ENCODE measurements around the gene CDK17. TPM values are rescaled to one million over a fixed set of nuclear protein-coding genes. Genes with fewer than 3 reads are reported as not detected.
"Not testable (repeated sequence)": the region's sequence is repeated elsewhere in the genome, so short reads cannot be mapped to it uniquely, and the experiment has no call there.

The CDK17 gene
- total and polyA plus RNA-seq, 2 donors (not counting 1 experiment from before 2014, with no cell fraction given), result 15.6 to 87.8 TPM

DNA sequence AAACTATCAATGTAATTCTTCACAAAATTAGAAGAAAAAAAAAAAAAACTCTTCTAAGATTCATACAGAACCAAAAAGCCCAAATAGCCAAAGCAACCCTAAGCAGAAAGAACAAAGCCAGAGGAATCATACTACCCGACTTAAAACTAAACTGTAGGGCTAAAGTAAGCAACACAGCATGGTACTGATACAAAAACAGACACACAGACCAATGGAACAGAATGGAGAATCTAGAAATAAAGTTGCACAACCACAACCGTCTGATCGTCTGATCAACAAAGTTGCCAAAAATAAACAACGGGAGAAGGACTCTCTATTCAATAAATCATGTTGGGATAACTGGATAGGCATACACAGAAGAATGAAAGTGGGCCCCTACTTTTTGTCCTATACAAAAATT, 16.9 kb downstream of the CDK17 start:
- Mint-ChIP-seq H3K4me3 (no peak overlapping the region), H3K27ac (no peak overlapping the region), H3K27me3 (no peaks in the 10 kb centered on the region), H3K9me3 (ENCODE audit: insufficient read depth) (no peaks in the 10 kb centered on the region), H3K4me1 (peaks cover 64% of the 10 kb centered on the region)
- H2AFZ ChIP-seq (ENCODE audit: insufficient read depth, low read depth, low read length, poor library complexity, severe bottlenecking), result no peak overlapping the region
- H3K27me3 ChIP-seq (replicated peaks in 1 of 4; ENCODE audit: control extremely low read depth in 1 of 4, control insufficient read depth in 3 of 4, insufficient read depth in 4 of 4, low read length in 3 of 4), result no peaks in the 10 kb centered on the region
- H3K9me3 ChIP-seq (ENCODE audit: control extremely low read depth in 1 of 3, control insufficient read depth in 2 of 3, insufficient read depth in 1 of 3, low read length in 2 of 3), result peaks cover 0 to 8% (median 1%) of the 10 kb centered on the region in 3 donors
- no peak overlapping the region for H3K9ac ChIP-seq (ENCODE audit: low read length)
- WGBS (ENCODE audit: insufficient coverage), result no CpG with 5 or more reads among the region's 4 CpGs
- DNase-seq (no peak), ATAC-seq (ENCODE audit: low read depth) (no peak)
- ChIA-PET CTCF (no interaction called here), POLR2A (no interaction called here)
- no peak overlapping the region for H3K27ac ChIP-seq (ENCODE audit: low read length in 2 of 2)
- H3K4me2 ChIP-seq (replicated peaks; ENCODE audit: low read depth, low read length, poor library complexity, severe bottlenecking), result no peak overlapping the region
- H3K4me1 ChIP-seq (ENCODE audit: control insufficient read depth in 2 of 2, insufficient read depth in 2 of 2, low read length in 2 of 2), result peaks cover 20 to 23% of the 10 kb centered on the region in 2 donors
- peaks cover 99% of the 10 kb centered on the region for H3K79me2 ChIP-seq (ENCODE audit: control insufficient read depth, insufficient read depth, low read length)
- intact Hi-C loops (cut with micrococcal nuclease), result no loop called here
- H4K20me1 ChIP-seq (ENCODE audit: control insufficient read depth, insufficient read depth, low read length, poor library complexity, severe bottlenecking), result peaks cover 85% of the 10 kb centered on the region
- TF ChIP-seq, protein P1, sequence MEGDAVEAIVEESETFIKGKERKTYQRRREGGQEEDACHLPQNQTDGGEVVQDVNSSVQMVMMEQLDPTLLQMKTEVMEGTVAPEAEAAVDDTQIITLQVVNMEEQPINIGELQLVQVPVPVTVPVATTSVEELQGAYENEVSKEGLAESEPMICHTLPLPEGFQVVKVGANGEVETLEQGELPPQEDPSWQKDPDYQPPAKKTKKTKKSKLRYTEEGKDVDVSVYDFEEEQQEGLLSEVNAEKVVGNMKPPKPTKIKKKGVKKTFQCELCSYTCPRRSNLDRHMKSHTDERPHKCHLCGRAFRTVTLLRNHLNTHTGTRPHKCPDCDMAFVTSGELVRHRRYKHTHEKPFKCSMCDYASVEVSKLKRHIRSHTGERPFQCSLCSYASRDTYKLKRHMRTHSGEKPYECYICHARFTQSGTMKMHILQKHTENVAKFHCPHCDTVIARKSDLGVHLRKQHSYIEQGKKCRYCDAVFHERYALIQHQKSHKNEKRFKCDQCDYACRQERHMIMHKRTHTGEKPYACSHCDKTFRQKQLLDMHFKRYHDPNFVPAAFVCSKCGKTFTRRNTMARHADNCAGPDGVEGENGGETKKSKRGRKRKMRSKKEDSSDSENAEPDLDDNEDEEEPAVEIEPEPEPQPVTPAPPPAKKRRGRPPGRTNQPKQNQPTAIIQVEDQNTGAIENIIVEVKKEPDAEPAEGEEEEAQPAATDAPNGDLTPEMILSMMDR (IDR thresholded peaks at IDR 0.05), result no peak
- TF ChIP-seq EZH2 (IDR thresholded peaks at IDR 0.05; ENCODE audit: borderline replicate concordance, insufficient read depth, low read depth, low read length, poor library complexity, severe bottlenecking), result no peak
- H3K4me3 ChIP-seq (ENCODE audit: control extremely low read depth in 1 of 5, extremely low read depth in 1 of 5, insufficient read depth in 1 of 5, low read depth in 2 of 5, low read length in 4 of 5), result no peak overlapping the region
- no peaks in the 10 kb centered on the region for H3K36me3 ChIP-seq (replicated peaks in 1 of 2; ENCODE audit: control extremely low read depth in 1 of 2, control insufficient read depth in 1 of 2, extremely low read depth in 1 of 2, insufficient read depth in 2 of 2, low read length in 1 of 2)

- peaks cover 100% of the 10 kb centered on the region for H3K79me2 ChIP-seq (ENCODE audit: control insufficient read depth, insufficient read depth, low read length)
- H3K9me3 Mint-ChIP-seq (ENCODE audit: insufficient read depth); DNase-seq; H3K27me3 Mint-ChIP-seq; H3K4me3 ChIP-seq (ENCODE audit: control extremely low read depth in 1 of 5, extremely low read depth in 1 of 5, insufficient read depth in 1 of 5, low read depth in 2 of 5, low read length in 4 of 5); H3K27ac ChIP-seq (ENCODE audit: low read length in 2 of 2); CTCF ChIA-PET; H3K27ac Mint-ChIP-seq; H3K4me3 Mint-ChIP-seq; H3K9me3 ChIP-seq (ENCODE audit: control extremely low read depth in 1 of 3, control insufficient read depth in 2 of 3, insufficient read depth in 1 of 3, low read length in 2 of 3); H2AFZ ChIP-seq (ENCODE audit: insufficient read depth, low read depth, low read length, poor library complexity, severe bottlenecking); ATAC-seq (ENCODE audit: low read depth); intact Hi-C loops (cut with micrococcal nuclease); H3K4me2 ChIP-seq (replicated peaks; ENCODE audit: low read depth, low read length, poor library complexity, severe bottlenecking); H3K9ac ChIP-seq (ENCODE audit: low read length); H3K36me3 ChIP-seq (replicated peaks in 1 of 2; ENCODE audit: control extremely low read depth in 1 of 2, control insufficient read depth in 1 of 2, extremely low read depth in 1 of 2, insufficient read depth in 2 of 2, low read length in 1 of 2); POLR2A ChIA-PET; H3K27me3 ChIP-seq (replicated peaks in 1 of 4; ENCODE audit: control extremely low read depth in 1 of 4, control insufficient read depth in 3 of 4, insufficient read depth in 4 of 4, low read length in 3 of 4): not testable (repeated sequence)
- peaks cover 67% of the 10 kb centered on the region for H3K4me1 Mint-ChIP-seq
- 97% methylated on average over 3 of the region's 4 CpGs for WGBS (ENCODE audit: insufficient coverage)
- H4K20me1 ChIP-seq (ENCODE audit: control insufficient read depth, insufficient read depth, low read length, poor library complexity, severe bottlenecking), result peaks cover 93% of the 10 kb centered on the region
- H3K4me1 ChIP-seq (ENCODE audit: control insufficient read depth in 2 of 2, insufficient read depth in 2 of 2, low read length in 2 of 2), result peaks cover 17 to 26% of the 10 kb centered on the region in 2 donors
These were observed 20.5 kb downstream of the CDK17 start for GRCh38 chr12:96379743-96380142.

Data from B cell (primary cell).